GM19099 (cell line): ENCODE measurements around the gene CDH22.

Source experiments
- POLR2A ChIP-seq: IDR thresholded peaks from 3 replicates; pipeline ENCODE4 v1.6.1; 2011; ENCODE audit warnings: low read depth; ENCODE audit not compliant: insufficient read length; ENCODE audit errors: extremely low read depth

The CDH22 gene

GRCh38 chr20:46219190-46219589, 89.1 kb downstream of the CDH22 start:
- no peak for TF ChIP-seq POLR2A

DNA sequence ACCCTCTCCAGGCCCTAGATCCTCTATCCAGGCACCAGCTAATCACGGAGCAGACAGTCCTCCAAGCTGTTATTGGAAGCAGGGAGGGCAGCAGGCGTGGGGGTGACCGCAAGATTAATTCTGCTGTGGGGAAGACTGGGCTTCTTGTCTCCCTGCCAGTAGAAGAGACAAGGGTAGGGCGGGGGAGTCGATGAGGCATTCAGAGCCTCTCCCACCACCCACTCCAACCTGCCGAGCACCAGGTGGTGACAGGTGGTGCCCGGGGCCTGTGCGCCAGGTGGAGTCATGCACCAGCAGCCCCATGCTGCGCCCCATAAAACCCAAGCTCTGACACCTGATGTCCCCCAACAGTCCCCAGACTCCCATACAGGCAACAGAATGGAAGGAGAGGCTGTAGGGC, 89.6 kb downstream of the CDH22 start:
- TF ChIP-seq POLR2A, result no peak

GRCh38 chr20:46217583-46217982, 90.7 kb downstream of the CDH22 start:
- no peak for TF ChIP-seq POLR2A

DNA sequence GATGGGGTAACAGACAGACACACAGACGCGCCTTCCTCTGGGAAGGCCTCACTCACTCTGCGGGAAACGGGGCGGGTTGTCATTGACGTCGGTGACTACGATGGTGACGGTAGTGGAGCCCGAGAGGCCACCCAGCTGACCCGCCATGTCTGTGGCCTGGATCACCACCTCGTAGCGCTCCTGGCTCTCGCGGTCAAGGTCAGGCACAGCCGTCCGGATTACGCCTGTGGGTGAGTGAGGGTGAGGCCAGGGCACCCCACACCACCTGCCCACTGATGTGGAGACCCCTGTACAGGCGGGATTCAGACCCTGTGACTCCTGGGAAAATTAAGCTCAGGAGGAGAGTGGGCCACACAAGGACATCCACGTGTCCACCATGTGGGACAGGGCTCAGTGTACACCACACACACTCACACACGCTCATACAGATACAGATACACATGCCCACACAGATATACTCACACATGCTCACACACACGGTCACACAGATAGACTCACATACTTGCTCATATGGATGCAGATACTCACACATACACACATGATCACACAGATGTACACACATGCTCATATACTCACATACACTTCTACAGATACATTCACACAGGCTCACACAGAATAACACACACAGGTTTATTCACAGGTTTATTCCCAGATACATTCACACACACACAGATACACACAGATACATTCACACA, 91.4 kb downstream of the CDH22 start:
- TF ChIP-seq POLR2A, result no peak

- no peak for TF ChIP-seq POLR2A
Measured at GRCh38 chr20:46215913-46216707, 92.2 kb downstream of the CDH22 start.

- no peak for TF ChIP-seq POLR2A
Measured at GRCh38 chr20:46214824-46215488, 93.3 kb downstream of the CDH22 start.

DNA sequence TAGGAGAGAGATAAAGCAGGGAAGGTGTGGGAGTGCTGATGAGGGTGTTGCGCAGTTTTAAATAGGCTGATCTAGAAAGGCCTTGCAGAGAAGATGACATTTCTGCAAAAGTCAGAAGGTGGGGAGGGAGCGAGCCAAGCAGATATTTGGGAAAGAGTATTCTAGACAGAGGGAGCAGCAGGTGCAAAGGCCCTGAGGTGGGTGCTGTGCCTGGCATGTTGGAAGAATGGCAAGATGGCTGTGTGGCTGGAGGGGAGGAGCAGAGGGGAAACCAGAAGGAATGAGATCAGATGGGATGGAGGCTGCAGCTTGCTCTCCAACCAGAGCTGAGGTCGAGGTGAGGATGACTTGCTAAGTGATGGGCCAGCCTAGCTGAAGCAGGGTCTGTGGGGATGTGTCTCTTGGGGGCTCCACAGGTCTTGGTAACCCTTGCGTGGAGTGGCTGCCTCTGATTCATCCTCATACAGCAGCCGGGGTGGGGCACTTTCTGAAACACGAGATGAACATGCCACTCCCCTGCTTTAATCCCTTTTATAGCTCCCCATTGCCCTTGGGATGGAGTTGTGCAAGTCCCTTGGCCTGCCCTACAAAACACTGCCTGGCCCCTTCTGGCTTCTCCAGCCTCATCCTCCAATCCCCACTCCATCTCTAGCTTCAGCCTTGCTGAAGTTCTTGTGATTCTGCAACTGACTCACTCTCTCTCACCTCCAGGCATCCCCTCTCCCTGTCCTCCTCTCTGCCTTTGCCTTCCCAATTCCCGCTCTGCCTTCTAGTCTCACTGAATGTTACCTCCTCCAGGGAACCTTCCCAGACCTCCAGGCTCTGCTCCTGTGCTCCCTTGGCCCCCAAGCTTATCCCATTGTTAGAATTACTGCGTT, 94.1 kb downstream of the CDH22 start:
- TF ChIP-seq POLR2A, result no peak

GRCh38 chr20:46212876-46213275, 95.4 kb downstream of the CDH22 start:
- TF ChIP-seq POLR2A, result no peak

- no peak for TF ChIP-seq POLR2A
Measured at GRCh38 chr20:46212252-46212651, 96.0 kb downstream of the CDH22 start.

GRCh38 chr20:46211331-46211722, 97.0 kb downstream of the CDH22 start:
- no peak for TF ChIP-seq POLR2A

GRCh38 chr20:46210672-46211330, 97.5 kb downstream of the CDH22 start:
- TF ChIP-seq POLR2A, result no peak

- no peak for TF ChIP-seq POLR2A
Measured at GRCh38 chr20:46209930-46210671, 98.2 kb downstream of the CDH22 start.

- TF ChIP-seq POLR2A, result no peak
Measured at GRCh38 chr20:46207793-46208192, 100.5 kb downstream of the CDH22 start.

GRCh38 chr20:46206992-46207549, 101.2 kb downstream of the CDH22 start:
- no peak for TF ChIP-seq POLR2A

GRCh38 chr20:46206025-46206424, 102.3 kb downstream of the CDH22 start:
- no peak for TF ChIP-seq POLR2A
